Measurements from ENCODE around the gene SPI1.
"Not testable (repeated sequence)": the region's sequence is repeated elsewhere in the genome, so short reads cannot be mapped to it uniquely, and the experiment has no call there.

SPI1 gene

DNA sequence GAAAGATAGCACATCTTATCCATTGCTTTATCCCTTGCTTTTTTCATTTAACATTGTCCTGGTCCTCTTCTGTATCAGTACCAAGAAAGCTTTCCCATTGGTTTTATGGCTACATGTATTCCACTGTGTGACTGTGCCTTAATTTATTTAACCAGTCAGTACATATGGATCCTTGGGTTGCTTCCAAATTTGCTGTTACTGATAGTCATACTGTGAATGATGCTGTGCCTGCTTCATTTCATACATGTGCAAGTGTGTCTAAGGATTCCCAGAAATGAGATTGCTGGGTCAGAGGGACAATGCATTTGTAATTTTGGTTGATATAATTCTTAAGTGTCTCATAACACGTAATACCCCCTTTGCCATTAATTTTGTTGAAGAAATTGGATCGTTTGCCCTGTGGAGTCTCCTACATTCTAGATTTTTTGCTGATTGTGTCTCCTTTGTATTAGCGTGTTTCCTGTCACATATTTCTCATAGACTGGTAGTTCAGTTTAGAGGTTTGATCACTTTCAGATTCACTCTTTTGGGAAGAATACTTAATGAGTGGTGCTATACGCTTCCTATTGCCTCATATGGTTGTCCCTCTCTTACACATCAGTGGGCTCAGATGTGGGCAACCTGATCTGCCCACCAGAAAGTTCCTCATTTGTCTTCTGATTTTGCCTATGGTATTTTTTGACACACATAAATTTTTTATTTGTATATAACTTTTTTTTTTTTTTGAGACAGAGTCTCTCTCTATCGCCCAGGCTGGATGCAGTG, 61.1 kb downstream of the SPI1 start:
- DNase-seq = no peak

DNA sequence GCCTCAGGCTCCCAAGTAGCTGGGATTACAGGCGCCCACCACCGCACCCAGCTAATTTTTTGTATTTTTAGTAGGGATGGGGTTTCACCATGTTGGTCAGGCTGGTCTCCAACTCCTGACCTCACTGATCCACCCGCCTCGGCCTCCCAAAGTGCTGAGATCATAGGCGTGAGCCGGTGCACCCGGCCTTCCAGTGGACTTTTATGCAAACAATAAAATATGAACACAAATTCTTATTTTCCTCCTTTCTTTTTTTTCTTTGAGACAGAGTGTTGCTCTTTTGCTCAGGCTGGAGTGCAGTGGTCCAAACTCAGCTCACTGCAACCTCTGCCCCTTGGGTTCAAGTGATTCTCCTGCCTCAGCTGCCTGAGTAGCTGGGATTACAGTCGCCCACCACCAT, 61.8 kb downstream of the SPI1 start:
- not testable (repeated sequence) for DNase-seq

DNA sequence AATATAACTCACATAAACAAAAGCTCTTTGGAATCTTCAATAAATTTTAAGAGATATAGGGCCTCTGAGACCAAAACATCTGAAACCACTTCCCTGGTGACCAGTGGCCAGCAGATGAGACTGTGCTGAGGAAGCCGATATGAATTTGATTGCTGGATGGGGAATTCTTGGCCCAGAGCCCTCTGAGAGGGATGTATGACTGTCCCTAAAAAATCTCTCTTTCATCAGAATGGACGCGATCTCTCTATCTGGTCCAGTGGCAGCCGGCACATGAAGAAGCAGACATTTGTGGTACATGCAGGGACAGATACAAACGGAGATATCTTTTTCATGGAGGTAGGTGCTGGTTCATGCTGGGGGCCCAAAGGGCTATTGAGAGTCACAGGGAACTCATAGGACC, 63.4 kb downstream of the SPI1 start:
- DNase-seq = no peak

DNA sequence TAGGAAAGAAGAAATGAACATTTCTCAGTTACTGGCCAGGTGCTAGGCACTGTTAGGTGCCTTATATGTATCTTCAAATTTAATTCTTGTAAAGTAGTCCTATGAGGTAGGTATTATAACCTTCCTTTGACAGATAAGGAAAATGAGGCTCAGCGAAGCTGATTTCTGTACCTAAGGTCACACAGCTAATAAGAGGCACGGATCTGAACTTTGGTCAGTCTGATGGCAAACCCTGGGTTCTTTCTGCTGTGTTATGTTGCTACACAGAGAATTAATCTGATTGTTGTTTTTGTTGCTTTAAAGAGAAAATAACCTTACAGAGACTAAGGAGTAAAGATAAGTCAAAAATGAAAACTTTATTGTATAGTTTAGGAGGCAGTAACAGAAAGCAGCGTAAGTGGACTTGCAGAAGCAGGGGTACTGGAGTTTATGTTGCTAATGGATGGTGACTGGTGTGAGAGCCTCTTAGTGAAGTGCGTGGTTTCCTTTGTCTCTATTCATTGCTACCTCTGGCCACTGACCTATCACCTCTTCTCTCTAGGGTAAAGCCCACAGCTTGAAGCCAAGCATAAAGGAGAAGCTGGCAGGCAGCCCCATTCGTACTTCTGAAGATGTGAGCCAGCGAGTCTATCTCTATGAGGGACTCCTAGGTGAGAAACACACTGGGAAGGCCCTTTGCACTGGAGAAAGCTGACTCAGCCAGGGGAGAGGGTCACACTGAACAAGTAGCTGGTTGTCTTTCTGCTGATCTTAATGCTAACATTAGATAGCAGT, 70.1 kb downstream of the SPI1 start:
- no peak for DNase-seq

DNA sequence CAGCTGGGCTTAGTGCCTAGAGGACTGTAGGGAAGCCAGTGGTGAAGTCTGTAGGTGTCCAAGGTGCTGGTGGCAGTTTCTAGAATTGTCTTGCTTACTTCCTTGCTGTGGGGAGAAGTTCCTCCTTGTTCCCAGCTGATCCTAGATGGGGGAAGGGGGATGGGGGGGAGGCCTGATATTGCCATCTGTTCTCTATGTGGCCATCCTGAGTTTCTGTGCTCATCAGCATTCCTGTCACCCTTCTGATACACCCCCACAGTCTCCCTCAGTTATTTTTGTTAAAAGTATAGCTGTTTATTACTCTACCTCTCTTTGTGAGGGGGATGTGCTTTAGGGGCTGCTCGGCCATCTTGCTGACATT, 71.9 kb downstream of the SPI1 start:
- no peak for DNase-seq

DNA sequence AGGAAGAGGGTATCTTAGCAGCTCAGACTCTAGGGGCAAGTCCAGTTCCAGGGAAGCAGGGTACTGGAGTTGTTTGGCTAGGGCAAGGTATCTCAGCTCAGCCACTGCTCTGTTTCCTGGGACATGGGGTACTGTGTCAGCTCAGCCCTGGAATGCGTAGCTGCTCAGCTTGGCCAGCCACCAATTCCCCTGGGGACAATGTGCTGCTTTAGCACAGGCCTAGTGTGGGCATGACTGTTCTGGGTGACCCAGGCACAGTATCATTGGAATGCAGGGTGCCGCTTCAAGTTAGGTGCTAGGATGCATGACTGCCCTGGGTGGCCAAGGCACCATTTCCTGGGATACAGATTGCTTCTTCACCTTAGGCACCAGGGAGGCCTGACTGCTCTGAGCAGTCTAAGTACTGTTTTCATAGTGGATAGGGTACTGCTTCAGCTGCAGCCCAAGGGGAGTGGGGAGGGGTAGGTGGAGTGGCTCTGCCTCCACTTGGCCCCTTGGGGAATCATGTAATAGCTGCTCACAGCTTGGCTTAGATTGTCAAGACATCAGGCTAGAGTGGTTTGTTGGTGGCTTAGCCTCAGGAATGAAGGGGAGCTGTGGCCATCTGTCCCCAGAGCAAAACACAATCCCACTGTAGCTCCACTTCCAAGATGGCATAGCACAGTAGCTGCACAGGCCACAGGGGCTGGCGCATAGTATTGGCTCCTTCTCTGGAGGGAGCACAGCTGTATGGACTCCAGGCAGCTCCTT, 72.4 kb downstream of the SPI1 start:
- DNase-seq = no peak
